Stomach (tissue), 4 donors: ENCODE results near the gene GPLD1.

Experiments
- CTCF ChIP-seq, 7 experiments: fragments of 450-650 bp in 4 of 7; fragments of 200-600 bp in 3 of 7; sonication (generic) in 3 of 7; IDR thresholded peaks; one replicate each; pipeline ENCODE4 v1.5.1; 2016 to 2019; ENCODE audit warnings: antibody characterized with exemption in 7 of 7, control low read depth in 2 of 7, mild to moderate bottlenecking in 1 of 7
- EP300 ChIP-seq: sonication (generic); formaldehyde crosslinking; IDR thresholded peaks from one replicate; pipeline ENCODE4 v1.6.1; 2017; ENCODE audit warnings: antibody characterized with exemption
- POLR2A ChIP-seq, 4 donors: fragments of 450-650 bp; IDR thresholded peaks; one replicate each; pipeline ENCODE4 v1.6.1; 2016; ENCODE audit warnings: antibody characterized with exemption in 4 of 4, control low read depth in 2 of 4, mild to moderate bottlenecking in 1 of 4, moderate library complexity in 1 of 4
- POLR2AphosphoS5 ChIP-seq, 3 donors: sonication (generic); formaldehyde crosslinking; IDR thresholded peaks; one replicate each; pipeline ENCODE4 v1.6.1; 2016; ENCODE audit warnings: antibody characterized with exemption in 3 of 3

GRCh38 chr6:24381476-24382219, 107.7 kb downstream of the GPLD1 start:
- no peak for TF ChIP-seq EP300
- TF ChIP-seq CTCF (IDR thresholded peaks at IDR 0.05), result no peak
- TF ChIP-seq POLR2A (IDR thresholded peaks at IDR 0.05), result no peak
- no peak for TF ChIP-seq POLR2AphosphoS5 (IDR thresholded peaks at IDR 0.05)
